Chondrocyte (in vitro differentiated cells): ENCODE measurements around the gene SLC45A2. TPM values are rescaled to one million over a fixed set of nuclear protein-coding genes. Genes with fewer than 3 reads are reported as not detected.
"Not testable (repeated sequence)": the region's sequence is repeated elsewhere in the genome, so short reads cannot be mapped to it uniquely, and the experiment has no call there.

Source experiments
- DNase-seq: peaks from one replicate; pipeline ENCODE4 v3.0.0; 2021; ENCODE audit warnings: mixed read lengths, low spot score
- H3K27ac Mint-ChIP-seq: one replicate; pipeline ENCODE4 v1.8.0; 2021; ENCODE audit warnings: mild to moderate bottlenecking, moderate library complexity, mixed read lengths; ENCODE audit not compliant: unreplicated experiment
- H3K27me3 Mint-ChIP-seq: 2 replicates; pipeline ENCODE4 v1.8.0; 2021; ENCODE audit warnings: low read depth, mixed read lengths
- H3K36me3 Mint-ChIP-seq: 2 replicates; pipeline ENCODE4 v1.8.0; 2021; ENCODE audit warnings: low read depth, mixed read lengths
- H3K4me1 Mint-ChIP-seq: 2 replicates; pipeline ENCODE4 v1.8.0; 2021; ENCODE audit warnings: low read depth, mild to moderate bottlenecking, mixed read lengths
- H3K4me3 Mint-ChIP-seq: one replicate; pipeline ENCODE4 v1.8.0; 2021; ENCODE audit warnings: mild to moderate bottlenecking, moderate library complexity, mixed read lengths; ENCODE audit not compliant: unreplicated experiment
- H3K9me3 Mint-ChIP-seq: 2 replicates; pipeline ENCODE4 v1.8.0; 2021; ENCODE audit warnings: low read depth, mixed read lengths
- total RNA-seq: library from RNA; stranded (reverse); gene quantifications from 3 replicates; pipeline ENCODE4 v1.2.1, GENCODE V29; 2021
- TF ChIP-seq, protein P1 (sequence below): fragments of 200-600 bp; sonication (generic); IDR thresholded peaks from 2 replicates; pipeline ENCODE4 v1.5.0; 2021; ENCODE audit warnings: antibody characterized with exemption, mild to moderate bottlenecking, moderate library complexity

Gene SLC45A2
- total RNA-seq, 1 donor from 2014 or later: 0.12 TPM

DNA sequence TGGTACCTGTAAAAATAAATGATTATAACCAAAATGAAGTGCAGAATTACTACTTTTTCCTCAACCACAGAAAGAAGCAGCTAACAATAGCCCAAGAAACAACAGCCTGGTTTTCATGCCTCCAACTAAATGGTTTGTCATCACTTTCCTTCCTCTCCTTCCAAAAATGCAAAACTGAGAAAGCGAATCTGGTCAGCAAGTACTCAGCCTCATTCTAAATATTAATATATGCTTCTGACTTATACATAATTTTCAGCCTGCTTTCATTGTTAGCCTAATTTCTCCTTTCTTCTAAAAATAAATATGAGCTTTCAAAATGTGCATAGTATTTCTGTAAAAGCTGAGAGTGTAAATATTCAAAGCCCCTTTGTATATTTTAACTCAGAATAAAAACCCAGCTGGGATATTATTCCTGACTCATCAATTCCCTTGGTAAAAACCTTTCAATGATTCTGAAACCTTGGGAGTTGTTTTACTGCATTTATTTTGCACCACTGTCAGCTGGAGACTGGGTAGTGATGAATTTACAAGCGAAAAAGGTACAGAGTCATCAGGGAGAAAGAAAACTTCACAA lies 26.8 kb downstream of the SLC45A2 start:
- Mint-ChIP-seq H3K36me3 (no peaks in the 10 kb centered on the region), H3K4me1 (no peaks in the 10 kb centered on the region), H3K4me3 (no peak overlapping the region), H3K9me3 (peaks cover 13% of the 10 kb centered on the region), H3K27ac (no peak overlapping the region), H3K27me3 (peaks cover 1% of the 10 kb centered on the region)
- TF ChIP-seq, protein P1, sequence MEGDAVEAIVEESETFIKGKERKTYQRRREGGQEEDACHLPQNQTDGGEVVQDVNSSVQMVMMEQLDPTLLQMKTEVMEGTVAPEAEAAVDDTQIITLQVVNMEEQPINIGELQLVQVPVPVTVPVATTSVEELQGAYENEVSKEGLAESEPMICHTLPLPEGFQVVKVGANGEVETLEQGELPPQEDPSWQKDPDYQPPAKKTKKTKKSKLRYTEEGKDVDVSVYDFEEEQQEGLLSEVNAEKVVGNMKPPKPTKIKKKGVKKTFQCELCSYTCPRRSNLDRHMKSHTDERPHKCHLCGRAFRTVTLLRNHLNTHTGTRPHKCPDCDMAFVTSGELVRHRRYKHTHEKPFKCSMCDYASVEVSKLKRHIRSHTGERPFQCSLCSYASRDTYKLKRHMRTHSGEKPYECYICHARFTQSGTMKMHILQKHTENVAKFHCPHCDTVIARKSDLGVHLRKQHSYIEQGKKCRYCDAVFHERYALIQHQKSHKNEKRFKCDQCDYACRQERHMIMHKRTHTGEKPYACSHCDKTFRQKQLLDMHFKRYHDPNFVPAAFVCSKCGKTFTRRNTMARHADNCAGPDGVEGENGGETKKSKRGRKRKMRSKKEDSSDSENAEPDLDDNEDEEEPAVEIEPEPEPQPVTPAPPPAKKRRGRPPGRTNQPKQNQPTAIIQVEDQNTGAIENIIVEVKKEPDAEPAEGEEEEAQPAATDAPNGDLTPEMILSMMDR: no peak
- DNase-seq: no peak

DNA sequence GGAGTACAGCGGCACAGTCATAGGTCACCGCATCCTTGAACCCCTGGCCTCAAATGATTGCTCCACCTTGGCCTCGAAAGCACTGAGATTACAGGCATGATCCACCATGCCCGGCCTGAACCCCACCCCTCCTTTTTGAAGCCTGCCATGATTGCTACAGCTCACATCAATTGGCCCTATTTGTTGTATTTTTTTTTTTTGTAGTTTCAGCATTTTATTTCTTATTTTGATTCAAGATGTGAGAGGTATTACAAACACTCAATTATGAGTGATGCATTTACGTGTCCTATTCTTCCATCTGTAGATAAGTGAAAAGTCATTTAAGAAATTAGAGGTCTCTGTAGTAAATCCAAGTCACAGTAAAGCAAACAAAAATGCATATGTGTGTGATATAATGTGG lies 32.3 kb downstream of the SLC45A2 start:
- not testable (repeated sequence) for H3K4me1 Mint-ChIP-seq, H3K36me3 Mint-ChIP-seq, H3K27ac Mint-ChIP-seq, H3K4me3 Mint-ChIP-seq, H3K27me3 Mint-ChIP-seq, DNase-seq
- H3K9me3 Mint-ChIP-seq: peaks cover 16% of the 10 kb centered on the region

DNA sequence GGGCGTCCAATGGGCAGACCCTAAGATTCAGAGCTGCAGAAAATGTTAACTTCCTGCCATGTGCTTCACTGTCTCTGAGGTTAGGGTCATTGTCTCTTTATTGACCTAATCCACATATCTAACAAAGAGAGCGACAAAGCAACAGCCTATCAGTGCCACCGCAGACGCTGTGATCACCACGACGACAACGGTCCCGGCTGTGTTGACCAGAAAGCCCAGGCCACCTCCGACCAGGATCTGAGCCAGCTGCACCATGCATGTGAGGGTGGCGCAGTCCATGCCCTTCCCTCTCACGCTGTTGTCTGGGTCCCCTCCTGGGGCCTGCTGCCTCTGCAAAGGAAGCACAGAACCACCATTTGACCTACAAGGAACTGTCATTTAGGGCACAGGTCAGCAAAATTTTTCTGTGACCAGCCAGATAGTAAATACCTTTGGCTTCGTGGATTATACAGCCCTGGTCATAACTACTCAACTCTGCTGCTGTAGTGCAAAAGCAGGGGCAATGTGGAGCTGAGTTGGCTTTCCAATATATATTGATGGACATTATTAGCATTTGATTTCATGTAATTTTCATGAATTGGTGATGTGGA lies 39.9 kb downstream of the SLC45A2 start:
- Mint-ChIP-seq H3K4me1 (no peaks in the 10 kb centered on the region), H3K9me3 (peaks cover 3% of the 10 kb centered on the region), H3K4me3 (no peak overlapping the region), H3K27ac (no peak overlapping the region), H3K36me3 (no peaks in the 10 kb centered on the region), H3K27me3 (peaks cover 20% of the 10 kb centered on the region)
- TF ChIP-seq, protein P1: no peak
- no peak for DNase-seq

DNA sequence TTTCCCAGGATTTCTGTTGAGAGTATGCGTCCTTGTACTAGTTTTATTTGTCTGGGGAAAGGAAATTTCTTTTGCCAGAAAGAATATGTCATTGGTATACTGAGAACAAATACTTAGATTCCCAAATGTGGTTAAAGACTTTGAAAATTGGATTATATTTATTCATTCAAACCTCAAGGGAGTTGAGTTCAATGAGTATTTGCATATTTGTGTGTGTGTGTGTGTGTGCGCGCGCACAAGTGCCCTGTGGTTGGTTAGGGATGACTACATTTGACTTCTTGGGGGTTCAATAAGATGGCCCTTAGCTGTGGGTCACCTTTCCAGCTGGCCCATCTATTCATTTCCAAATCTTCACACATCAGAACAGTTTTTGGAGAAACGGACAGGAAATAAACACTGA lies 43.4 kb downstream of the SLC45A2 start:
- TF ChIP-seq, protein P1: no peak
- peaks cover under 1% of the 10 kb centered on the region for H3K4me1 Mint-ChIP-seq
- no peaks in the 10 kb centered on the region for H3K36me3 Mint-ChIP-seq
- no peaks in the 10 kb centered on the region for H3K9me3 Mint-ChIP-seq
- H3K4me3 Mint-ChIP-seq: no peak overlapping the region
- no peak overlapping the region for H3K27ac Mint-ChIP-seq
- H3K27me3 Mint-ChIP-seq: peaks cover 26% of the 10 kb centered on the region
- DNase-seq: no peak

DNA sequence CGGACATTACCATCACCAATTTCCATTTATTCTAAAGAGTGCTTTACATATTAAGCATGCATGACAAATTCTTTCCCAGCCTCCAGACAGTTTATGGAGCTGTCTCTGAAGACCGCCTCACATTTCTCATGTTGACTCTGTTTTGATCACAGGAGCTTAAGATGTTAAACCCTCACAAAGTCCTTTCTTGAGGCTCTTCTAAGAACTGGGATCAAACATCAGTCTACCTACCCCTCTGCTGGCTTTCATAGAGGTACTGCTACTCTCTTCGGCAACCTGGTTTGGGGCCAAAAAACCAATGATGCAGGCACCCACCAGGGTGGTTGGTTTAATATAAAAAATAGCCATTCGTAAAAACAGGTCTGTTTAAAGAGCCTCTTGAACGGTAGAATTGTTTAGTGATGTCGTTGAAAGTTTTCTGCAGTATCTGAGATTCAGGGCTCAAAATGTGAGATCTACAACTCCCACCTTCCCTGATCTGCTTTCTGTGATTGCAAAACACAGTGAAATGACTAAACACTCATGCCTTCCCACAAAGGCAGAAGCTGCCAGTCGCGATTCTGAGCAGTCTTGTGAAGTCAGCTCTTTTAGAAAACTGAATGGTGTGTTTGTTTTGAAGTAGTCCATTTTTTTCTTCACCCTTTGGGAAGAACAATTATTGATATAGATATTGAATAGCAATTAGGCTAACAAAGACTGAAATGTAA lies 44.8 kb downstream of the SLC45A2 start:
- Mint-ChIP-seq H3K27ac (no peak overlapping the region), H3K4me1 (peaks cover 5% of the 10 kb centered on the region), H3K27me3 (peaks cover 26% of the 10 kb centered on the region), H3K36me3 (no peaks in the 10 kb centered on the region), H3K9me3 (no peaks in the 10 kb centered on the region), H3K4me3 (no peak overlapping the region)
- DNase-seq: no peak
- TF ChIP-seq, protein P1: no peak
